Measurements from ENCODE around the gene SNRNP70. TPM values are rescaled to one million over a fixed set of nuclear protein-coding genes. Genes with fewer than 3 reads are reported as not detected.

Gene SNRNP70
- polyA plus RNA-seq, 3 donors = 27.4 to 360 (median 40.4) TPM

DNA sequence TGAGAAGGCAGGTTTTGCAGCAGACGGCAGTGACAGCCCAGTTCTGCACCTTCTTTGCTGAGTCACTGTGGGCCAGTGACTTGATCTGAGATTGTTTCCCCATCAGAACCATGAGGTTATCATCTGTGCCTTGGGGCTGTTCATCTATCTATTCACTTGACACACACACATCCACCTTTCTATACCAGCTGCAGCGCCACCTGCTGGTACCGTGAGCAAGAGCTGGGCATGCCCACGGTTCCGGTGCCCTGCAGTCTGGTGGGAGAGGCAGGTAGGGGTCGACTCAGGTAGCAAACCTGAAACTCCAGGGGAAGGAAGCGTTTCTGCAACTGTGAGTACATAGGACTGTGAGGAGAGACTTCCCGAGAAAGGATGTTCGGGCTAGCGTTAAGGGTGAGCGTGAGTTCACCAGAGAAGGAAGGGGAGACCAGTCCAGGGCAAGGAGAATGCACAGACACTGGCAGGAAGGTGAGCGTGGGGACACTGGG is 21.4 kb downstream of the SNRNP70 start:
- Histone ChIP-seq H3K27ac (ENCODE audit: low read depth in 1 of 2, low read length in 2 of 2) (no peak overlapping the region), H2AFZ (ENCODE audit: insufficient read depth, low read depth, low read length, poor library complexity, severe bottlenecking) (no peak overlapping the region), H3K4me2 (replicated peaks; ENCODE audit: extremely low read depth, low read length, poor library complexity, severe bottlenecking) (no peak overlapping the region), H3K36me3 (replicated peaks in 1 of 2; ENCODE audit: control insufficient read depth in 1 of 2, insufficient read depth in 2 of 2, low read length in 2 of 2) (peaks cover 65 to 76% of the 10 kb centered on the region in 2 donors), H3K4me1 (ENCODE audit: control insufficient read depth in 1 of 2, insufficient read depth in 2 of 2, low read length in 2 of 2) (no peaks in the 10 kb centered on the region), H3K4me3 (replicated peaks in 1 of 3; ENCODE audit: low read depth in 2 of 3, low read length in 3 of 3) (no peak overlapping the region), H3K27me3 (ENCODE audit: control insufficient read depth in 2 of 2, insufficient read depth in 2 of 2, low read length in 2 of 2) (no peaks in the 10 kb centered on the region), H4K20me1 (ENCODE audit: insufficient read depth, low read length) (peaks cover 73% of the 10 kb centered on the region), H3K79me2 (ENCODE audit: insufficient read depth, low read length) (no peaks in the 10 kb centered on the region), H3K9ac (ENCODE audit: insufficient read depth, low read length, poor library complexity, severe bottlenecking) (no peak overlapping the region), H3K9me3 (replicated peaks in 1 of 2; ENCODE audit: control insufficient read depth in 1 of 2, insufficient read depth in 1 of 2, low read length in 2 of 2) (no peaks in the 10 kb centered on the region)
- DNase-seq = peak in 2 of 3 donors; percentile 31 to 42
- TF ChIP-seq, protein P1, sequence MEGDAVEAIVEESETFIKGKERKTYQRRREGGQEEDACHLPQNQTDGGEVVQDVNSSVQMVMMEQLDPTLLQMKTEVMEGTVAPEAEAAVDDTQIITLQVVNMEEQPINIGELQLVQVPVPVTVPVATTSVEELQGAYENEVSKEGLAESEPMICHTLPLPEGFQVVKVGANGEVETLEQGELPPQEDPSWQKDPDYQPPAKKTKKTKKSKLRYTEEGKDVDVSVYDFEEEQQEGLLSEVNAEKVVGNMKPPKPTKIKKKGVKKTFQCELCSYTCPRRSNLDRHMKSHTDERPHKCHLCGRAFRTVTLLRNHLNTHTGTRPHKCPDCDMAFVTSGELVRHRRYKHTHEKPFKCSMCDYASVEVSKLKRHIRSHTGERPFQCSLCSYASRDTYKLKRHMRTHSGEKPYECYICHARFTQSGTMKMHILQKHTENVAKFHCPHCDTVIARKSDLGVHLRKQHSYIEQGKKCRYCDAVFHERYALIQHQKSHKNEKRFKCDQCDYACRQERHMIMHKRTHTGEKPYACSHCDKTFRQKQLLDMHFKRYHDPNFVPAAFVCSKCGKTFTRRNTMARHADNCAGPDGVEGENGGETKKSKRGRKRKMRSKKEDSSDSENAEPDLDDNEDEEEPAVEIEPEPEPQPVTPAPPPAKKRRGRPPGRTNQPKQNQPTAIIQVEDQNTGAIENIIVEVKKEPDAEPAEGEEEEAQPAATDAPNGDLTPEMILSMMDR (IDR thresholded peaks at IDR 0.05) = peak; percentile 89
- no peaks in the 10 kb centered on the region for H3K9me3 Mint-ChIP-seq
- peaks cover 57 to 73% of the 10 kb centered on the region in 2 donors for H3K36me3 Mint-ChIP-seq
- no peak overlapping the region for H3K27ac Mint-ChIP-seq
- no peaks in the 10 kb centered on the region for H3K4me1 Mint-ChIP-seq
- intact Hi-C loops (cut with micrococcal nuclease) = no loop called here
- 74% methylated on average over 10 of the region's 12 CpGs for WGBS (ENCODE audit: insufficient coverage)
- H3K27me3 Mint-ChIP-seq (ENCODE audit: low read depth in 3 of 3) = peaks cover 0 to 2% (median 0%) of the 10 kb centered on the region in 3 donors
- no peak overlapping the region for H3K4me3 Mint-ChIP-seq

DNA sequence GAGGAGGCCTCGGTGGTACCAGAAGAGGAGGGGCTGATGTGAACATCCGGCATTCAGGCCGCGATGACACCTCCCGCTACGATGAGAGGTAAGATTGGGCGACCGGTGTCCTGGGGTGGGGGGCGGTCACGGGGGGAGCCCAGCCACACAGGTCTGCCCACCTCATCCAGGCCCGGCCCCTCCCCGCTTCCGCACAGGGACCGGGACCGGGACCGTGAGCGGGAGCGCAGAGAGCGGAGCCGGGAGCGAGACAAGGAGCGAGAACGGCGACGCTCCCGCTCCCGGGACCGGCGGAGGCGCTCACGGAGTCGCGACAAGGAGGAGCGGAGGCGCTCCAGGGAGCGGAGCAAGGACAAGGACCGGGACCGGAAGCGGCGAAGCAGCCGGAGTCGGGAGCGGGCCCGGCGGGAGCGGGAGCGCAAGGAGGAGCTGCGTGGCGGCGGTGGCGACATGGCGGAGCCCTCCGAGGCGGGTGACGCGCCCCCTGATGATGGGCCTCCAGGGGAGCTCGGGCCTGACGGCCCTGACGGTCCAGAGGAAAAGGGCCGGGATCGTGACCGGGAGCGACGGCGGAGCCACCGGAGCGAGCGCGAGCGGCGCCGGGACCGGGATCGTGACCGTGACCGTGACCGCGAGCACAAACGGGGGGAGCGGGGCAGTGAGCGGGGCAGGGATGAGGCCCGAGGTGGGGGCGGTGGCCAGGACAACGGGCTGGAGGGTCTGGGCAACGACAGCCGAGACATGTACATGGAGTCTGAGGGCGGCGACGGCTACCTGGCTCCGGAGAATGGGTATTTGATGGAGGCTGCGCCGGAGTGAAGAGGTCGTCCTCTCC is 22.6 kb downstream of the SNRNP70 start:
- no peaks in the 10 kb centered on the region for H3K27me3 ChIP-seq (ENCODE audit: control insufficient read depth in 2 of 2, insufficient read depth in 2 of 2, low read length in 2 of 2)
- no peaks in the 10 kb centered on the region for H3K79me2 ChIP-seq (ENCODE audit: insufficient read depth, low read length)
- H3K4me3 ChIP-seq (replicated peaks in 1 of 3; ENCODE audit: low read depth in 2 of 3, low read length in 3 of 3) = no peak overlapping the region
- no peak overlapping the region for H3K4me2 ChIP-seq (replicated peaks; ENCODE audit: extremely low read depth, low read length, poor library complexity, severe bottlenecking)
- Mint-ChIP-seq H3K4me3 (no peak overlapping the region), H3K9me3 (no peaks in the 10 kb centered on the region), H3K27me3 (ENCODE audit: low read depth in 3 of 3) (peaks cover 2 to 6% (median 4%) of the 10 kb centered on the region in 3 donors), H3K36me3 (peaks cover 50 to 63% of the 10 kb centered on the region in 2 donors), H3K4me1 (no peaks in the 10 kb centered on the region), H3K27ac (peak overlapping the region in 2 of 7 donors; percentile 7 to 71)
- no peak overlapping the region for H2AFZ ChIP-seq (ENCODE audit: insufficient read depth, low read depth, low read length, poor library complexity, severe bottlenecking)
- no peaks in the 10 kb centered on the region for H3K9me3 ChIP-seq (replicated peaks in 1 of 2; ENCODE audit: control insufficient read depth in 1 of 2, insufficient read depth in 1 of 2, low read length in 2 of 2)
- DNase-seq = no peak
- H3K36me3 ChIP-seq (replicated peaks in 1 of 2; ENCODE audit: control insufficient read depth in 1 of 2, insufficient read depth in 2 of 2, low read length in 2 of 2) = peaks cover 56 to 67% of the 10 kb centered on the region in 2 donors
- H3K9ac ChIP-seq (ENCODE audit: insufficient read depth, low read length, poor library complexity, severe bottlenecking) = no peak overlapping the region
- H3K27ac ChIP-seq (ENCODE audit: low read depth in 1 of 2, low read length in 2 of 2) = no peak overlapping the region
- intact Hi-C loops (cut with micrococcal nuclease) = no loop called here
- TF ChIP-seq, protein P1 (IDR thresholded peaks at IDR 0.05) = no peak
- WGBS (ENCODE audit: insufficient coverage) = 95% methylated on average over 76 of the region's 93 CpGs
- H3K4me1 ChIP-seq (ENCODE audit: control insufficient read depth in 1 of 2, insufficient read depth in 2 of 2, low read length in 2 of 2) = no peaks in the 10 kb centered on the region
- H4K20me1 ChIP-seq (ENCODE audit: insufficient read depth, low read length) = peaks cover 64% of the 10 kb centered on the region

All from CD14-positive monocyte (primary cell).